ENCODE results near the gene MYH7B. TPM values are rescaled to one million over a fixed set of nuclear protein-coding genes. Genes with fewer than 3 reads are reported as not detected.

MYH7B gene
- total RNA-seq, 2 experiments from 2014 or later, result 0.70 to 0.79 TPM

DNA sequence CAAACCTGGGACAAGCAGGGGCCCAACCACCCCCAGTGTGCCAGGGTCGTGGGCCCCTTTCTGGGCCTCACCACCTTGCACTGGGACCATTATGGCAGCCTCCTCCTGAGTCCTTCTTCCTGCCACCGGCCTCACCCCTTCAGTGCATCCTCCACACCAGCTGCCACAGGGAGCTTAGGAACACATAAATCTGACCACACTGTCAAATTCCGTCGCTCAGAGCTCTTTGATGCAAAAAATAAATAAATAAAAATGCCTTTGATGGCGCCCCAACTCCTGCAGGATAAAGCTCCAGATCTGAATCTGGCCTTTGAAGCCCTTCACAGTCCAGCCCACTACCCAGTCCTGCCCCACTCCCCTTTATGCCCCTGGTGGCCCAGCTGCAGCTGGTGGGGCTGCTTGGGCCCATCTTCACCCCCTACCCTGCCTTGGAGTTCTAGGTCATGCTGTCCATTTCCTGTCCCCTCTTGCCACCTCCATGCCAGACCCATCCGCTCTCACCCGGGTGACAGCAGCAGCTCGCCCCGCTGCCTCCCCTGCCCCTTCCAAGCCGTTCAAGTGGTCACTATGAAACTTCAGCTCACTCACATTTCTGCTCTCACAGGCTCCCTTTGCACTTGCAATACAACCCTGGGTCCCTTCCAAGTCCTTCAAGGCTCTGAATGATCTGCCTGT is 16.0 kb downstream of the MYH7B start:
- Histone ChIP-seq H3K79me2 (ENCODE audit: insufficient read depth, low read depth, low read length) (no peaks in the 10 kb centered on the region), H2AFZ (ENCODE audit: low read length) (no peak overlapping the region), H3K27ac (ENCODE audit: low read depth, low read length, poor library complexity, severe bottlenecking) (no peak overlapping the region), H3K4me1 (ENCODE audit: insufficient read depth, low read length, poor library complexity, severe bottlenecking) (peaks cover 11% of the 10 kb centered on the region), H3K4me2 (ENCODE audit: low read length) (no peak overlapping the region), H4K20me1 (ENCODE audit: insufficient read depth, low read length) (no peaks in the 10 kb centered on the region), H3K36me3 (ENCODE audit: insufficient read depth, low read length) (no peaks in the 10 kb centered on the region), H3K4me3 (ENCODE audit: low read depth, low read length, poor library complexity, severe bottlenecking) (no peak overlapping the region), H3K9me3 (ENCODE audit: low read length) (no peaks in the 10 kb centered on the region), H3K9me2 (ENCODE audit: insufficient read depth, low read length) (no peaks in the 10 kb centered on the region)
- BruUV-seq (replicated peaks), result no TSS peak
- no peak for DNase-seq (ENCODE audit: low spot score)
- TF ChIP-seq EZH2phosphoT487 (IDR thresholded peaks at IDR 0.05; ENCODE audit: borderline replicate concordance, low read depth, low read length), result no peak
- TF ChIP-seq, protein P1, sequence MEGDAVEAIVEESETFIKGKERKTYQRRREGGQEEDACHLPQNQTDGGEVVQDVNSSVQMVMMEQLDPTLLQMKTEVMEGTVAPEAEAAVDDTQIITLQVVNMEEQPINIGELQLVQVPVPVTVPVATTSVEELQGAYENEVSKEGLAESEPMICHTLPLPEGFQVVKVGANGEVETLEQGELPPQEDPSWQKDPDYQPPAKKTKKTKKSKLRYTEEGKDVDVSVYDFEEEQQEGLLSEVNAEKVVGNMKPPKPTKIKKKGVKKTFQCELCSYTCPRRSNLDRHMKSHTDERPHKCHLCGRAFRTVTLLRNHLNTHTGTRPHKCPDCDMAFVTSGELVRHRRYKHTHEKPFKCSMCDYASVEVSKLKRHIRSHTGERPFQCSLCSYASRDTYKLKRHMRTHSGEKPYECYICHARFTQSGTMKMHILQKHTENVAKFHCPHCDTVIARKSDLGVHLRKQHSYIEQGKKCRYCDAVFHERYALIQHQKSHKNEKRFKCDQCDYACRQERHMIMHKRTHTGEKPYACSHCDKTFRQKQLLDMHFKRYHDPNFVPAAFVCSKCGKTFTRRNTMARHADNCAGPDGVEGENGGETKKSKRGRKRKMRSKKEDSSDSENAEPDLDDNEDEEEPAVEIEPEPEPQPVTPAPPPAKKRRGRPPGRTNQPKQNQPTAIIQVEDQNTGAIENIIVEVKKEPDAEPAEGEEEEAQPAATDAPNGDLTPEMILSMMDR (conservative IDR thresholded peaks at IDR 0.05; ENCODE audit: low read length), result no peak
- ChIA-PET POLR2A (interaction anchor here (0.6 kb wide), 1 partner anchor 167 kb away, joined by 3 read pairs; no protein-coding TSS in a partner anchor), CTCF (ENCODE audit: unreplicated experiment) (interaction anchor here (1.2 kb wide), 1 partner anchor 98 kb away, joined by 3 read pairs; no protein-coding TSS in a partner anchor)
- intact Hi-C loops (cut with micrococcal nuclease; ENCODE audit: unreplicated experiment), result no loop called here

DNA sequence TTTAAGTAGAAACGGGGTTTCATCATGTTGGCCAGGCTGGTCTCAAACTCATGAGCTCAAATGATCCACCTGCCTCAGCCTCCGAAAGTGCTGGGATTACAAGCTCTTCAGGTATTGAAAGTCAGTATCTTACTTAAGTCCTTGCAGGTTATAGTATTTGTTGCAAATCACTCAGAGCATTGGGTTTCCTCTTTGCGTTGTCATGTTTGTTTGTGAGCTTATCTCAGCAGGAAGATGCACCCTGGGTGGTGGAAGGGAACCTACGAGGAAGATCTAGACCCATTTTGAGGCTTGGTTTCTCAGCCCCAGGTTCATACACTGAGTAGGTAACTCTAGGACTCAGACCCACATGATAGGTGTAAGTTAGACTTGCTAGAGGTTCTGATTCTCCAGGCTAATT is 18.6 kb downstream of the MYH7B start:
- CTCF ChIA-PET (ENCODE audit: unreplicated experiment), result no interaction called here
- Histone ChIP-seq H3K9me2 (ENCODE audit: insufficient read depth, low read length) (no peaks in the 10 kb centered on the region), H3K4me3 (ENCODE audit: low read depth, low read length, poor library complexity, severe bottlenecking) (no peak overlapping the region), H3K36me3 (ENCODE audit: insufficient read depth, low read length) (no peaks in the 10 kb centered on the region), H3K27ac (ENCODE audit: low read depth, low read length, poor library complexity, severe bottlenecking) (no peak overlapping the region), H4K20me1 (ENCODE audit: insufficient read depth, low read length) (no peaks in the 10 kb centered on the region), H3K4me1 (ENCODE audit: insufficient read depth, low read length, poor library complexity, severe bottlenecking) (peaks cover 18% of the 10 kb centered on the region), H3K4me2 (ENCODE audit: low read length) (no peak overlapping the region), H2AFZ (ENCODE audit: low read length) (no peak overlapping the region), H3K9me3 (ENCODE audit: low read length) (no peaks in the 10 kb centered on the region), H3K79me2 (ENCODE audit: insufficient read depth, low read depth, low read length) (no peaks in the 10 kb centered on the region)
- DNase-seq (ENCODE audit: low spot score), result no peak
- no peak for TF ChIP-seq EZH2phosphoT487 (IDR thresholded peaks at IDR 0.05; ENCODE audit: borderline replicate concordance, low read depth, low read length)
- BruUV-seq (replicated peaks), result no TSS peak
- intact Hi-C loops (cut with micrococcal nuclease; ENCODE audit: unreplicated experiment), result no loop called here
- POLR2A ChIA-PET, result no interaction called here

DNA sequence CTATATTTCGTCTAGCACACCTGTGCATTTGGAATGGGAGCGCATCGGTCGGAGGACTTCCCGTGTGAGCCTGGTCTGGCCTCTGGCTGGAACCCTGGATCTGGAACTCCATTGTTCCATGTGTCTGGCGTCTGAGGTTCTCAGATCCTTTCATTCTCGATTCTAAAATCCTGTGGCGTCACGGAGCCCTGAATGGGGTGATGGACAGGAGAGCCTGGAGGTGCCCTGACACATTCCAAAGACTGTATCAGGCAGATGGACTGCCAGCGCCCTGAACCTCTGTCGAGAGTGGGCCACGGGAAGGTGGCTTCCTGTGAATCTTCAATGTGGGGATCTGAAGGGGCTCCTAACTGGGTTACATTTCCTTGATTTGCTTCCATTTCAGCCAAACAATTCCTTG is 20.6 kb downstream of the MYH7B start:
- Histone ChIP-seq H2AFZ (ENCODE audit: low read length) (peak overlapping the region; percentile 3; the same call in 1 of the 2 replicates), H3K4me3 (ENCODE audit: low read depth, low read length, poor library complexity, severe bottlenecking) (no peak overlapping the region), H3K4me1 (ENCODE audit: insufficient read depth, low read length, poor library complexity, severe bottlenecking) (peaks cover 18% of the 10 kb centered on the region), H3K27ac (ENCODE audit: low read depth, low read length, poor library complexity, severe bottlenecking) (no peak overlapping the region), H3K36me3 (ENCODE audit: insufficient read depth, low read length) (no peaks in the 10 kb centered on the region), H4K20me1 (ENCODE audit: insufficient read depth, low read length) (no peaks in the 10 kb centered on the region), H3K9me3 (ENCODE audit: low read length) (no peaks in the 10 kb centered on the region), H3K79me2 (ENCODE audit: insufficient read depth, low read depth, low read length) (no peaks in the 10 kb centered on the region), H3K4me2 (ENCODE audit: low read length) (peak overlapping the region; percentile 21), H3K9me2 (ENCODE audit: insufficient read depth, low read length) (no peaks in the 10 kb centered on the region)
- POLR2A ChIA-PET, result interaction anchor here (0.6 kb wide), 1 partner anchor 208 kb away, joined by 5 read pairs; no protein-coding TSS in a partner anchor
- DNase-seq (ENCODE audit: low spot score), result no peak
- CTCF ChIA-PET (ENCODE audit: unreplicated experiment), result no interaction called here
- BruUV-seq (replicated peaks), result no TSS peak
- TF ChIP-seq EZH2phosphoT487 (IDR thresholded peaks at IDR 0.05; ENCODE audit: borderline replicate concordance, low read depth, low read length), result no peak
- TF ChIP-seq, protein P1 (conservative IDR thresholded peaks at IDR 0.05; ENCODE audit: low read length), result no peak
- intact Hi-C loops (cut with micrococcal nuclease; ENCODE audit: unreplicated experiment), result no loop called here
